NT2/D1 (cell line): ENCODE measurements around the gene TMEM131L.

Experiments
- DNase-seq: peaks from one replicate; pipeline ENCODE4 v3.0.0-alpha.2; 2011; ENCODE audit warnings: low read depth, low spot score
- H3K27me3 ChIP-seq: 2 replicates; pipeline ENCODE4 v1.6.0; 2011; ENCODE audit warnings: mild to moderate bottlenecking; ENCODE audit not compliant: insufficient read length, insufficient read depth
- H3K36me3 ChIP-seq: 2 replicates; pipeline ENCODE4 v1.6.1; 2011; ENCODE audit warnings: mild to moderate bottlenecking, low read length, mixed read lengths; ENCODE audit not compliant: insufficient read depth, insufficient read length
- H3K4me1 ChIP-seq: 2 replicates; pipeline ENCODE4 v1.5.1; 2011; ENCODE audit not compliant: insufficient read depth, insufficient read length
- H3K4me3 ChIP-seq: 2 replicates; pipeline ENCODE4 v1.5.1; 2011; ENCODE audit warnings: low read depth; ENCODE audit not compliant: insufficient read length
- H3K9ac ChIP-seq: 2 replicates; pipeline ENCODE4 v1.6.0; 2011; ENCODE audit warnings: low read depth; ENCODE audit not compliant: insufficient read length
- H3K9me3 ChIP-seq: 2 replicates; pipeline ENCODE4 v1.5.1; 2011; ENCODE audit warnings: mild to moderate bottlenecking, low read length; ENCODE audit not compliant: insufficient read depth
- SUZ12 ChIP-seq: IDR thresholded peaks from 2 replicates; pipeline ENCODE4 v1.6.1; 2011; ENCODE audit not compliant: insufficient read length, insufficient read depth; ENCODE audit errors: extremely low read depth
- YY1 ChIP-seq: IDR thresholded peaks from 2 replicates; pipeline ENCODE4 v1.6.1; 2011; ENCODE audit not compliant: insufficient read length, insufficient read depth
- ZNF274 ChIP-seq: IDR thresholded peaks from 2 replicates; pipeline ENCODE4 v1.6.1; 2011; ENCODE audit warnings: mild to moderate bottlenecking, low read depth, low read length

Gene TMEM131L

GRCh38 chr4:153571006-153571545 lies 104.9 kb downstream of the TMEM131L start:
- TF ChIP-seq YY1: no peak
- TF ChIP-seq SUZ12: no peak
- TF ChIP-seq ZNF274: no peak
- Histone ChIP-seq H3K4me3 (no peak overlapping the region), H3K4me1 (no peaks in the 10 kb centered on the region), H3K9ac (no peak overlapping the region), H3K36me3 (no peaks in the 10 kb centered on the region), H3K27me3 (no peaks in the 10 kb centered on the region), H3K9me3 (no peaks in the 10 kb centered on the region)
- no peak for DNase-seq

- H3K36me3 ChIP-seq: no peaks in the 10 kb centered on the region
- no peaks in the 10 kb centered on the region for H3K27me3 ChIP-seq
- no peak for DNase-seq
- no peaks in the 10 kb centered on the region for H3K4me1 ChIP-seq
- H3K9ac ChIP-seq: no peak overlapping the region
- TF ChIP-seq ZNF274: no peak
- no peak for TF ChIP-seq SUZ12
- H3K4me3 ChIP-seq: no peak overlapping the region
- H3K9me3 ChIP-seq: no peaks in the 10 kb centered on the region
Measured at GRCh38 chr4:153572609-153573008, 106.4 kb downstream of the TMEM131L start.

- Histone ChIP-seq H3K4me1 (no peaks in the 10 kb centered on the region), H3K36me3 (no peaks in the 10 kb centered on the region), H3K4me3 (no peak overlapping the region), H3K27me3 (no peaks in the 10 kb centered on the region), H3K9me3 (no peaks in the 10 kb centered on the region), H3K9ac (no peak overlapping the region)
- no peak for DNase-seq
- TF ChIP-seq ZNF274 (no peak), SUZ12 (no peak), YY1 (no peak)
Measured at GRCh38 chr4:153573221-153573620, 107.1 kb downstream of the TMEM131L start.

GRCh38 chr4:153573881-153574802 lies 108.0 kb downstream of the TMEM131L start:
- no peaks in the 10 kb centered on the region for H3K36me3 ChIP-seq
- no peak for DNase-seq
- H3K9me3 ChIP-seq: no peaks in the 10 kb centered on the region
- TF ChIP-seq SUZ12: no peak
- no peak for TF ChIP-seq YY1
- no peak for TF ChIP-seq ZNF274
- no peak overlapping the region for H3K4me3 ChIP-seq
- no peaks in the 10 kb centered on the region for H3K4me1 ChIP-seq
- no peaks in the 10 kb centered on the region for H3K27me3 ChIP-seq
- no peak overlapping the region for H3K9ac ChIP-seq

- DNase-seq: no peak
- no peak overlapping the region for H3K4me3 ChIP-seq
- H3K27me3 ChIP-seq: no peaks in the 10 kb centered on the region
- peaks cover 2% of the 10 kb centered on the region for H3K36me3 ChIP-seq
- H3K9me3 ChIP-seq: no peaks in the 10 kb centered on the region
- TF ChIP-seq SUZ12 (no peak), ZNF274 (no peak), YY1 (no peak)
- no peak overlapping the region for H3K9ac ChIP-seq
- no peaks in the 10 kb centered on the region for H3K4me1 ChIP-seq
Measured at GRCh38 chr4:153576443-153576774, 110.2 kb downstream of the TMEM131L start.

- H3K9me3 ChIP-seq: no peaks in the 10 kb centered on the region
- no peaks in the 10 kb centered on the region for H3K4me1 ChIP-seq
- DNase-seq: no peak
- H3K4me3 ChIP-seq: no peak overlapping the region
- H3K36me3 ChIP-seq: peaks cover 3% of the 10 kb centered on the region
- no peaks in the 10 kb centered on the region for H3K27me3 ChIP-seq
- H3K9ac ChIP-seq: no peak overlapping the region
- TF ChIP-seq SUZ12: no peak
Measured at GRCh38 chr4:153577053-153577452, 110.9 kb downstream of the TMEM131L start.

- DNase-seq: no peak
- H3K36me3 ChIP-seq: peaks cover 7% of the 10 kb centered on the region
- H3K9me3 ChIP-seq: no peaks in the 10 kb centered on the region
- no peak for TF ChIP-seq YY1
- TF ChIP-seq SUZ12: no peak
- TF ChIP-seq ZNF274: no peak
- no peak overlapping the region for H3K4me3 ChIP-seq
- no peaks in the 10 kb centered on the region for H3K27me3 ChIP-seq
- no peak overlapping the region for H3K9ac ChIP-seq
- H3K4me1 ChIP-seq: no peaks in the 10 kb centered on the region
Measured at GRCh38 chr4:153579410-153579809, 113.2 kb downstream of the TMEM131L start.

GRCh38 chr4:153579872-153580271 lies 113.7 kb downstream of the TMEM131L start:
- Histone ChIP-seq H3K36me3 (peaks cover 10% of the 10 kb centered on the region), H3K4me3 (no peak overlapping the region), H3K9ac (no peak overlapping the region), H3K27me3 (no peaks in the 10 kb centered on the region), H3K9me3 (no peaks in the 10 kb centered on the region), H3K4me1 (no peaks in the 10 kb centered on the region)
- no peak for DNase-seq
- TF ChIP-seq YY1 (no peak), SUZ12 (no peak), ZNF274 (no peak)
